SJCRH30 (cell line): Measurements from ENCODE around the gene CENPT. TPM values are rescaled to one million over a fixed set of nuclear protein-coding genes. Genes with fewer than 3 reads are reported as not detected.
A peak's percentile ranks its signal among the peaks of the same experiment; 100 is the strongest.

Experiments used
- DNase-seq, 2 experiments: peaks; one replicate each; pipeline ENCODE4 v3.0.0-alpha.2; 2015 to 2020
- H3K27ac ChIP-seq: fragments of 250-450 bp; sonication (Bioruptor Pico); 2 replicates; pipeline ENCODE4 v1.5.1; 2020; ENCODE audit warnings: mild to moderate bottlenecking, moderate library complexity
- H3K27me3 ChIP-seq: fragments of 250-450 bp; sonication (Bioruptor Pico); 2 replicates; pipeline ENCODE4 v1.5.1; 2020; ENCODE audit warnings: mild to moderate bottlenecking, moderate library complexity
- H3K36me3 ChIP-seq: fragments of 250-450 bp; sonication (Bioruptor Pico); 2 replicates; pipeline ENCODE4 v1.5.1; 2020; ENCODE audit warnings: mild to moderate bottlenecking, moderate library complexity
- H3K4me1 ChIP-seq: fragments of 250-450 bp; sonication (Bioruptor Pico); 2 replicates; pipeline ENCODE4 v1.5.1; 2020; ENCODE audit warnings: mild to moderate bottlenecking, moderate library complexity
- H3K4me3 ChIP-seq: fragments of 250-450 bp; sonication (Bioruptor Pico); 2 replicates; pipeline ENCODE4 v1.5.1; 2020; ENCODE audit warnings: mild to moderate bottlenecking, moderate library complexity
- H3K9me3 ChIP-seq: fragments of 250-450 bp; sonication (Bioruptor Pico); replicated peaks from 2 replicates; pipeline ENCODE4 v1.5.1; 2020; ENCODE audit warnings: mild to moderate bottlenecking, moderate library complexity
- total RNA-seq: library from RNA; depleted of rRNA; stranded (reverse); fragments of >200 nt; shearing (Covaris generic); gene quantifications from 2 replicates; pipeline ENCODE4 v1.2.3, GENCODE V29; 2014

CENPT gene
- total RNA-seq, 1 experiment from 2014 or later, result 18.8 TPM

GRCh38 chr16:67825906-67826305 lies 21.6 kb downstream of the CENPT start:
- H3K9me3 ChIP-seq, result no peaks in the 10 kb centered on the region
- 0 out of 2 replicates have a peak, but pooled peaks cover 5% of the 10 kb centered on the region for H3K36me3 ChIP-seq
- no peaks in the 10 kb centered on the region for H3K27me3 ChIP-seq
- no peak for DNase-seq
- H3K27ac ChIP-seq, result no peak overlapping the region
- H3K4me1 ChIP-seq, result no peaks in the 10 kb centered on the region
- H3K4me3 ChIP-seq, result no peak overlapping the region

- H3K27ac ChIP-seq, result no peak overlapping the region
- no peaks in the 10 kb centered on the region for H3K4me1 ChIP-seq
- no peaks in the 10 kb centered on the region for H3K27me3 ChIP-seq
- no peak for DNase-seq
- no peaks in the 10 kb centered on the region for H3K9me3 ChIP-seq
- H3K4me3 ChIP-seq, result no peak overlapping the region
- H3K36me3 ChIP-seq, result 0 out of 2 replicates have a peak, but pooled peaks cover 5% of the 10 kb centered on the region
Measured at GRCh38 chr16:67825119-67825518, 22.4 kb downstream of the CENPT start.

DNA sequence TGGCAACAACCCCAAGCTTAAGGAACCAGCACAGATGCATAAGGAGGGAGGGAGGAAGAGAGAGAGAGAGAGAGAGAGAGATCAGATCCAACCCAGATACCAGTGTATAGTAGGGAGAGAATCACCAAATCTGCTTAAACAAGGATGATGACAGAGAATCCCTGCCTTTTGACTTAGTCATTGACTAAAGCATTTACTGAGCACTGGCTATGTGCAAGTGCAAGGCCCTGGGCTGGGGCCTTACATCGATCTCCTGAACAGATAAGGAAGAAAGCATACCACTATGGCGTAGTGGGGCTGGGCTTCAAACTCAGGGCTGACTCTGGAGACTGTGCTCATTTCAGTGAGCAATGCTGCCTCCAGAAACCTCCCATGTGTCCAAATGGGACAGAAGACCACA lies 25.0 kb downstream of the CENPT start:
- H3K4me3 ChIP-seq, result no peak overlapping the region
- no peak overlapping the region for H3K27ac ChIP-seq
- no peaks in the 10 kb centered on the region for H3K9me3 ChIP-seq
- no peaks in the 10 kb centered on the region for H3K4me1 ChIP-seq
- no peak for DNase-seq
- 0 out of 2 replicates have a peak, but pooled peaks cover 5% of the 10 kb centered on the region for H3K36me3 ChIP-seq
- no peaks in the 10 kb centered on the region for H3K27me3 ChIP-seq

- Histone ChIP-seq H3K27ac (no peak overlapping the region), H3K4me3 (no peak overlapping the region), H3K27me3 (no peaks in the 10 kb centered on the region), H3K36me3 (no peaks in the 10 kb centered on the region), H3K9me3 (no peaks in the 10 kb centered on the region), H3K4me1 (no peaks in the 10 kb centered on the region)
- no peak for DNase-seq
Measured at GRCh38 chr16:67820608-67821259, 26.8 kb downstream of the CENPT start.

DNA sequence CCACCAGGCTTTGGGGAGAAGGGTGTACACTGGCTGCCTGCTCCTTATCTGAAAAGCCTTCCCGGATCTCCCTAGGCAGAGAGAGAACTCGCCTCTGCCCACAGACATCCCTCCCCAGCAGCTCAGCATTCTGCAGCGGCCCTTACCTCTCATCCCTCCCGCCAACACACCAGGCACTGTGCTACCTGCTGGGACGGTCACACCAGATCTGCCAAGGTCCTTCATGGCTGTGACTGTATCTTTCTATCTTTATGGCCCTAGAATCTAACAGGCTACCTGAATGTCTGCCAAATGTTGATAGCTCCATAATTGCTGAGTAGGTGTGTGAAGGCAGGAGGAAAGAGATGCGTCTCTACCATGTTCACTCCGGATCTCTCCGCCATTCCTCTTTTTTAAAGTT lies 32.9 kb downstream of the CENPT start:
- H3K9me3 ChIP-seq, result no peaks in the 10 kb centered on the region
- no peak for DNase-seq
- H3K27me3 ChIP-seq, result no peaks in the 10 kb centered on the region
- H3K27ac ChIP-seq, result no peak overlapping the region
- no peak overlapping the region for H3K4me3 ChIP-seq
- H3K36me3 ChIP-seq, result no peaks in the 10 kb centered on the region
- H3K4me1 ChIP-seq, result no peaks in the 10 kb centered on the region

GRCh38 chr16:67811899-67812298 lies 35.6 kb downstream of the CENPT start:
- Histone ChIP-seq H3K4me3 (no peak overlapping the region), H3K27me3 (no peaks in the 10 kb centered on the region), H3K36me3 (no peaks in the 10 kb centered on the region), H3K4me1 (no peaks in the 10 kb centered on the region), H3K9me3 (no peaks in the 10 kb centered on the region), H3K27ac (no peak overlapping the region)
- no peak for DNase-seq

- Histone ChIP-seq H3K27me3 (no peaks in the 10 kb centered on the region), H3K4me1 (no peaks in the 10 kb centered on the region), H3K4me3 (peak overlapping the region; percentile 75), H3K9me3 (no peaks in the 10 kb centered on the region), H3K27ac (no peak overlapping the region; the same call in 1 of the 2 replicates), H3K36me3 (no peaks in the 10 kb centered on the region; the same call in 1 of the 2 replicates)
- DNase-seq, result no peak
Measured at GRCh38 chr16:67807148-67807682, 40.3 kb downstream of the CENPT start.

DNA sequence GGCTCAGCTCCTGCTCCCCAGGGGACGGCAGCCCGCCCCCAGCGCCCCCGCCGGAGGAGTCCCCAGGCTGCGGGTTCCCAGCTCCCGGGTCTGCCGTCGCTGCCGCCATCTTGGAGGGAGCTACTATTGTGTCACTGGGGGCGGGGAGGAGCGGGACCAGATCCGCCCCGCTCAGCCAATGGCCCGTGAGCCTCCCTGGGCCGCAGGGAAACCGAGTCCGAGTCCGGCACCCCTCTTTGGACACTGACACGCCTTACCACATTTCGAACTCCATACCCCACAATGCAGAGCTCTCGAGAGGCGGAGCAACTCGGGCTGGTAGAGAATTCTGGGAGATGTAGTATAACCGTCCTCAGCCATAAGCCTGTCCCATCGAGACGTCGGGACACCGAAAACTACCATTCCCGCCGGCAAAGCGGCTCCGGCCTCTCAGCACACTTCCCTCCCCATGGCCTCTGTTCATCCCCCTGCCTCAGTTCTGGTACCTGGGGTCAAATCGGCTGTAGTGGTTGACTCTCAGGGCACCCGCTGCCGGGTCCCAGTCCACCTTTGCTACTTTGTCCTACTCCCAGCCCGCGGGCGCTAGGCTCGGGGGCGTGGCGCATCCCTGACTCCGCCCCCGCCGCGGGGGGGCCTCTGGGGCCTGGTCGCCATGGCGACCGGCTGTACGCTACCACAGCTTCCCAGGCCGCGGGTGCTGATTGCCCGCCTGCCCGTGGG lies 40.9 kb downstream of the CENPT start, which contains the start of the genes RANBP10 and TSNAXIP1:
Gene RANBP10, minus strand, starts transcription at position 133 of the 720 bp plus-strand sequence. Its CDS starts 24 bp downstream, at position 109.
Gene TSNAXIP1, plus strand, starts transcription at position 462 of the 720 bp plus-strand sequence. CDS start 261 bp downstream, outside the sequence.
- Histone ChIP-seq H3K4me1 (no peaks in the 10 kb centered on the region), H3K27me3 (no peaks in the 10 kb centered on the region), H3K36me3 (no peaks in the 10 kb centered on the region; the same call in 1 of the 2 replicates), H3K27ac (peak within 1 kb of the TSS; percentile 48), H3K4me3 (peak within 1 kb of the TSS; percentile 75), H3K9me3 (no peaks in the 10 kb centered on the region)
- DNase-seq, result peak; percentile 95 to 97

GRCh38 chr16:67805718-67806427 lies 41.6 kb downstream of the CENPT start:
- Histone ChIP-seq H3K4me1 (no peaks in the 10 kb centered on the region), H3K4me3 (peak overlapping the region; percentile 75), H3K27ac (peak overlapping the region; percentile 48), H3K36me3 (no peaks in the 10 kb centered on the region; the same call in 1 of the 2 replicates), H3K9me3 (no peaks in the 10 kb centered on the region), H3K27me3 (no peaks in the 10 kb centered on the region)
- peak; percentile 11 to 18 for DNase-seq

DNA sequence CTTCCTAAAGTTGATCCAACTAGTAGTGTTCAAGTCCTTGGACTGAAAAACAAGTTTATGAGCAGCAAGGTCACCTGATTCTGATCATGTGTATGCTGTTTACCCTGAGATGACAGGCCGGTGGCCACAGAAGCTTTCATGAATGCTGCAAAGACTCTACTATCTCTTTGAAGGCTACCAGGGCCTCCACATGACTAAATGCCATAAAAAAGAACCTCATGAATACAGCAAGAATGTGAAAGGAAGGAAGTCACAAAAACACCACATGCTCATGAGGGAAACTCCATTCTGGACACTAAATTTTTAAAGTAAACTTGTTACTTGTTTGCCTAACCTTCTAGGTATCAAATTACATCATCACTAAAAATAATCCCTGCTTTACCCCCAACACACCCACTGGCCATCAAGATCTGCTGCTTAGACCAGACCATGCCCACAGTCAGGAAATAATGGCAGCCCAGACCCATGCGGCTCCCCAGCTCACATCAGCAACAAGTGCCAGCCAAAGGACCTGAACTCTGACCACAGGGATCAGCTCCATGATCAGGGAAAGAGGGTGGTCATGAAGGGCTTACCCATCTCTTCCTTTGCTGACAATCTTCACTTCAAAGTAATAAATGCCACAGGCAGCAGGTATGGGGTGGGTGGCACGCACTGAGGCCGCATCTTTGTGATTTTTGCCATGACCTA lies 42.5 kb downstream of the CENPT start:
- Histone ChIP-seq H3K9me3 (no peaks in the 10 kb centered on the region), H3K27me3 (no peaks in the 10 kb centered on the region), H3K4me1 (no peaks in the 10 kb centered on the region), H3K27ac (no peak overlapping the region), H3K36me3 (no peaks in the 10 kb centered on the region; the same call in 1 of the 2 replicates), H3K4me3 (no peak overlapping the region; the same call in 1 of the 2 replicates)
- DNase-seq, result no peak

DNA sequence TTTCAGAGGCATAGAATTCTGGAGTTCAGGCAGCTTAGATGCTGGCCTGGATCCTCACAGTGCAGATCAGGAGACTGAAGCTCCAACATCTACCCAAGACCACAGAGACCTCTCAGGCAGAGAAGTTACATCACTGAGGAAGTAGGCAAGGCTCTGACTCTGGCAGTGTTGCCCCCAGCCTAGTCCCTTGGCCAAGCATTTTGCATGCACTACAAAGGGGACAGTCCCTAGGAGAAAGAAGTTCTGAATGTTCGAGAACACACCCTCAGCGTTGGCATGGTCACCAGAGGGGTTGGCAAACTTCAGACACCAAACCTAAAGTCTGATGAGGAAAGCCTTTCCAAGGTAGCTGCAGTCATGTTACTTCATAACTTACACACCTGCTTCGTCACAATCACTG lies 43.6 kb downstream of the CENPT start:
- Histone ChIP-seq H3K36me3 (no peaks in the 10 kb centered on the region; the same call in 1 of the 2 replicates), H3K4me3 (no peak overlapping the region), H3K4me1 (no peaks in the 10 kb centered on the region), H3K9me3 (no peaks in the 10 kb centered on the region), H3K27me3 (no peaks in the 10 kb centered on the region), H3K27ac (no peak overlapping the region)
- DNase-seq, result no peak

DNA sequence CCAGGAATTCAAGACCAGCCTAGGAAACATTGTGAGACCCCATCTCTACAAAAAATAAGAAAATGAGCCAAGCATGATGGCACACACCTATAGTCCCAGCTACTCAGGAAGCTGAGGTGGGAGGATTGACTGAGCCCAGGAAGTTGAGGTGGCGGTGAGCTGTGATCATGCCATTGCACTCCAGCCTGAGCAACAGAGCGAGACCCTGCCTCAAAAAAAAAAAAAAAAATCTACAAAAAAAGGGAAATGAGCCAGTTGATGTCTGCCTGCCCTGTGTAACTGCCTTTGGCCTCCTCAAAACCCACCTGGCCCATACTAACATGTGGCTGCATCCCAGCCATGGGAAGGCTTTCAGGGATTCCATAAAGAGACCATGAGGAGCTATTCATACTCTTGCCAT lies 45.6 kb downstream of the CENPT start:
- DNase-seq, result no peak
- no peaks in the 10 kb centered on the region; the same call in 1 of the 2 replicates for H3K36me3 ChIP-seq
- H3K9me3 ChIP-seq, result no peaks in the 10 kb centered on the region
- no peaks in the 10 kb centered on the region for H3K4me1 ChIP-seq
- no peak overlapping the region for H3K27ac ChIP-seq
- no peaks in the 10 kb centered on the region for H3K27me3 ChIP-seq
- no peak overlapping the region for H3K4me3 ChIP-seq

DNA sequence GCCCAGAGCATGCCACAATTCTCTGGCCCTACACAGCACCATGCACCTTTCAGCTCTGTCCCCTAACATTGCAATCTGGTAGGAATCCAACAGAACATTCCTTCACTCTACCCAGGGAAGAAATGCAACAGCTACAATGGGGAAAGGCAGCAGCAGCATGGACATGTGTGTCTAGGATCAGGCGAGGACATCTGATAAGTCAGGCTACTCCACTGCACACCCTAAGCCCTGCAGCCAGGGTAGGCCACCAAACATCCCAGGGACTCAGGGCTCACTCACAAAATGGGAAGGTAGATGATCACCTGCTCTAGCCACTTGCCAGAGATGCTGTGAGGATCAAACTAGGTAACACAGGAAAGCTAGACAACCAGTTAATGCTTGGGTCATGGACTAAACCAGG lies 46.3 kb downstream of the CENPT start:
- H3K4me1 ChIP-seq, result no peaks in the 10 kb centered on the region
- H3K36me3 ChIP-seq, result no peaks in the 10 kb centered on the region; the same call in 1 of the 2 replicates
- H3K27me3 ChIP-seq, result no peaks in the 10 kb centered on the region
- H3K27ac ChIP-seq, result no peak overlapping the region
- H3K9me3 ChIP-seq, result no peaks in the 10 kb centered on the region
- no peak overlapping the region for H3K4me3 ChIP-seq
- no peak for DNase-seq

GRCh38 chr16:67800338-67800926 lies 47.1 kb downstream of the CENPT start:
- no peak for DNase-seq
- H3K4me1 ChIP-seq, result no peaks in the 10 kb centered on the region
- H3K4me3 ChIP-seq, result no peak overlapping the region
- no peaks in the 10 kb centered on the region; the same call in 1 of the 2 replicates for H3K36me3 ChIP-seq
- H3K27me3 ChIP-seq, result no peaks in the 10 kb centered on the region
- H3K27ac ChIP-seq, result no peak overlapping the region
- H3K9me3 ChIP-seq, result no peaks in the 10 kb centered on the region
